Pons (tissue), 1 donor: ENCODE measurements around the gene HAPLN2.
A peak's percentile ranks its signal among the peaks of the same experiment; 100 is the strongest.
"Not testable (repeated sequence)": the region's sequence is repeated elsewhere in the genome, so short reads cannot be mapped to it uniquely, and the experiment has no call there.

Experiments
- DNase-seq: peaks from one replicate; pipeline ENCODE4 v3.0.0-alpha.2; 2016; ENCODE audit warnings: low spot score

HAPLN2 gene

DNA sequence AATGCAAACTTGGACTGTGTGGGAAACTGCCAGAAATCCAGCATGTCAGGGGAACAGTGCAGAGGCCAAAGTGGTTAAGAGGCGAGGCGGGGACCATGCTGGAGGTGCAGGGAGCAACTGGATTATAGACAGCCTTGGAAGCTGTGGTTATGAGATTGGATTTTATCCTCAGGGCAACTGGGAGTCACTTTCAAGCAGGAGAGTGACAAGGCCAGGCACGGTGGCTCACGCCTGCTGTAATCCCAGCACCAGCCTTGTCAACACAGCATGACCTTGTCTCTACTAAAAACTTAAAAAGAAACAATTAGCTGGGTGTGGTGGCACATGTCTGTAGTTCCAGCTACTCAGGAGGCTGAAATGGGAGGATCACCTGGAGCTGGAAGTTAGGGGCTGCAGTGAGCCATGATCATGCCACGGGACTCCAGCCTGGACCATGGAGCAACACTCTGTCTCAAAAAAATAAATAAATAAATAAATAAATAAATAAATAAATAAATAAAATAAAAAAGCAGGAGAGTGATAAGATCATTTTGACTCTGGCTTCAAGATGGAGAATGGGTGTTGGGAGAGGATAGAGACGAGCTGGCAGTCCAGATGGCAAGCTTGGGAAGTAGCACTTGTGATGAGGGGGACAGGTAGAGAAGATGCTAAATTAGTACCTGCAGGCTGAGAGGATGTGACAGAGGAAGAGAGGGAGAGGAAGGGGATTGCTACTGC lies 3.5 kb downstream of the HAPLN2 start:
- DNase-seq = no peak

DNA sequence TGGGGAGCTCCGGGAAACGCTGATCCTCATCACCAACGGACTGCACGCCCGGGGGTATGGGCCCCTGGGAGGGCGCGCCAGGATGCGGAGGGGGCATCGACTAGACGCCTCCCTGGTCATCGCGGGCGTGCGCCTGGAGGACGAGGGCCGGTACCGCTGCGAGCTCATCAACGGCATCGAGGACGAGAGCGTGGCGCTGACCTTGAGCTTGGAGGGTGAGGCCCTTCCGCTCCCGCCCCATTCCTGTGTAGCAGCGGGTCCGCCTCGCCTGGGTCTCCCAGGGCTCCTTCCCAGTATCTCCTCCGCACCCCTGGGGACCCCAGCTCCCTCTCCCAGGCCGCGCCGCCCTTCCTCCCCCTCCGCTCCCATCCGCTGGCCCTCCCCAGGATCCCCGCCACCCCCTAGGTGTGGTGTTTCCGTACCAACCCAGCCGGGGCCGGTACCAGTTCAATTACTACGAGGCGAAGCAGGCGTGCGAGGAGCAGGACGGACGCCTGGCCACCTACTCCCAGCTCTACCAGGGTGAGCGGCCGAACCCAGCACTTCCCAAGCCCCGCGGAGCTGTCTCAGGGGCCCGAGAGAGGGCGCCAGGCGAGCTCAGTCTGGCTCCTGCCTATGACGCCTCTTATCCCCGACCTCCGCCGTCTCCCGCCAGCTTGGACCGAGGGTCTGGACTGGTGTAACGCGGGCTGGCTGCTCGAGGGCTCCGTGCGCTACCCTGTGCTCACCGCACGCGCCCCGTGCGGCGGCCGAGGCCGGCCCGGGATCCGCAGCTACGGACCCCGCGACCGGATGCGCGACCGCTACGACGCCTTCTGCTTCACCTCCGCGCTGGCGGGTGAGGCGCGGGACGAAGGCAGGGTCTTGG lies 5.0 kb downstream of the HAPLN2 start:
- no peak for DNase-seq

GRCh38 chr1:156624814-156625435 lies 5.7 kb downstream of the HAPLN2 start:
- no peak for DNase-seq

GRCh38 chr1:156625436-156626078 lies 6.3 kb downstream of the HAPLN2 start:
- DNase-seq = peak; percentile 66

DNA sequence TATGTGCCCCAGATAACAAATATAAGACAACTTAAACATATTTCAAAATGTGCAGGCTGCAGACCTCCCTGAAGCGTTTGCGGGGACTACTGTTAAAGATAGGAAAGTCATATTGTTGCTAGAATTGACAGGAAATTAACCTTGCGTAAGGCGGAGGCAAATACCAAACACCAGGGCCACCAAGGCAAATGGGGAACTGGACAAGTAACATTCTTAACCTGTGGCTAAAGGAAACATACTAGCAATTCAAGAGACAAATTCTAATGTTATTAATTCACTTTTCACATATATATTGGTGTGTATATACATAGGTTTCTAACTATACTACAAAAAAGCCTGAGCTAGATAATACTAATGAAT lies 6.8 kb downstream of the HAPLN2 start:
- DNase-seq = no peak

DNA sequence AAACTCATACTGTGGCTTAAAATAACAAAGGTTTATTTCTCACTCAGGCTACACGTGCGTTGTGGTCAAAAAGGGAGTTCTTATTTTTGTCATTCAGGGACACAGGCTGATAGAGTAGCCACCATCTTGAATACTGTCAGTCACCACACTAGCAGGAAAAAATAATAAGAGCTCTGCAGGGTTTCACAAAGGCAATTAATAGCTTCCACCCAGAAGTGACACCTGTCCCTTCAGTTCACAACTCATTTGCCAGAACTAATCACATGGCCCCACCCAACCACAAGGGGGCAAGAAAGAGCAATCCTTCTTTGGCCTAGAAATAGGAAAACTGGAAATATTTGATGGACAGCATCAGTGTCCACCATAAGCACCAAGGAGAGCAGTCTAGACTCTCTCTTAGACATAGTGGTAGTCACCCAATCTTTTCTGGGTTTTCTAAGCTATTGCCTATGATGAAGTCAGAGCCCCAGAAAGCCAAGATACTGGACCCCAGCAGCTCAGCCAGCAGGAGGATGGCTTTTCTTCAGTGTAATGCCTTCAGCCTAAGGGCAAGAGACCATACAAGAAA lies 8.2 kb downstream of the HAPLN2 start:
- DNase-seq = peak; percentile 65

GRCh38 chr1:156629823-156630449 lies 10.7 kb downstream of the HAPLN2 start:
- DNase-seq = no peak

GRCh38 chr1:156631152-156631551 lies 11.9 kb downstream of the HAPLN2 start:
- not testable (repeated sequence) for DNase-seq

- no peak for DNase-seq
Observed at GRCh38 chr1:156632355-156632754, 13.1 kb downstream of the HAPLN2 start.

DNA sequence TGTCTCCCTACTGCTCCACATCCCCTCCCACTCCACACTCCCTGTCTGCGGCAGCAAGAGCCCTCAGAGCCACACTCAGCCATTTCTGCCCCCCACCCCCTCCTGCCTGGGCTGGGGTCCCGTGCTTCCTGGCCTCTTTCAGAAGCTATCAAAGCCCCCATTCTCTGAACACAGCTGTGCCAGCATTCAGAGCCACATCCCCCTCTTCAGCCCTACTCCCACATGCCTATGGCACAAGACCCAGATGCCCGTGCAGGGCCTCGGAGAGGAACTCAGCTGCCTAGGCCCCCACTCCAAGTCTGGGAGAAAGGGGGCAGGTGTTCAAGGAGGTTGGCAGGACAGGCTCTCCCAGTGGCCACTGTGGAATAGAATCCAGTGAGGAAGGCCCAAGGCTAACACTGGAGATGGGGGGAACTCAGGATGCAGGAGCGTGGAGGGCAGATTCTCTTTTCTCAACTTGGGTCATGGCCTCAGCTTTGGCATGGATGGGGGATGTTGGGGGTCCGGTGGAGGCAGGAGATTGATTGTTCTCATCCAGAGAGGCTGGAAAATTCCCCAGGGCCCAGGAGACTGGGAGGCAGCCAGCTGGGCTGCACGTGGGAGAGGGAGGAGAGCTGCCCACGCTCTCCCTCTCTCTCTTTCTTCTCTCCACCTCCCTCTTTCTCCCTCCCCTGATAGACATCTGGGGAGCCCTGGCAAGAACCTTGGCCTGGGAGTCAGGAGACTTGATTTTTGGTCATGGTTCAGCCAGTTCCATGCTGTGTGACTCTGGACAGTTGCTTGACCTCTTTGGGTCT lies 19.2 kb downstream of the HAPLN2 start:
- no peak for DNase-seq

DNA sequence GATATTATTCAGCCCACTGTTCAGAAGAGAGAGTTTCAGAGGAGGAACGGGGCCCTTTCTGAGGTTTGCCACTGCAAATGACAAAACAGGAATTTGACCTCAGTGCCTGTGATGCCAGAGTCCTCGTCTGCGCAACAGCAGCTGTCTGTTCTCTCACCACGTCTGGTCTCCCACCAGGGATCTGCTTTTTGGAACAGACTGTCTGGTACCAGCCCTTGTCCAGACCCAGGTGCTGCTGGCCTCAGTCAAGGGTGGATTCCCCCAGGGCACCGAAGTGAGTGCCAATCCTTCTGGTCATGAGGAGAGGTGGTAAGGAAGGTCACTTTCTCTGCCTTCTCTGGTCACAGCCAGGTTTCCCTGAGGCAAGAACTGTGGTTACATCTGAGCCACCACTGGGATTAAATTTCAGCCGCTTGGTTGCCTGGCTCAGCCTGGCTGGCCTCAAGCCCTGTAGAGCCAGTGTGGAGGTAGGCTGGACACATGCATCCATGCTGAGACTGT lies 20.4 kb downstream of the HAPLN2 start:
- no peak for DNase-seq

DNA sequence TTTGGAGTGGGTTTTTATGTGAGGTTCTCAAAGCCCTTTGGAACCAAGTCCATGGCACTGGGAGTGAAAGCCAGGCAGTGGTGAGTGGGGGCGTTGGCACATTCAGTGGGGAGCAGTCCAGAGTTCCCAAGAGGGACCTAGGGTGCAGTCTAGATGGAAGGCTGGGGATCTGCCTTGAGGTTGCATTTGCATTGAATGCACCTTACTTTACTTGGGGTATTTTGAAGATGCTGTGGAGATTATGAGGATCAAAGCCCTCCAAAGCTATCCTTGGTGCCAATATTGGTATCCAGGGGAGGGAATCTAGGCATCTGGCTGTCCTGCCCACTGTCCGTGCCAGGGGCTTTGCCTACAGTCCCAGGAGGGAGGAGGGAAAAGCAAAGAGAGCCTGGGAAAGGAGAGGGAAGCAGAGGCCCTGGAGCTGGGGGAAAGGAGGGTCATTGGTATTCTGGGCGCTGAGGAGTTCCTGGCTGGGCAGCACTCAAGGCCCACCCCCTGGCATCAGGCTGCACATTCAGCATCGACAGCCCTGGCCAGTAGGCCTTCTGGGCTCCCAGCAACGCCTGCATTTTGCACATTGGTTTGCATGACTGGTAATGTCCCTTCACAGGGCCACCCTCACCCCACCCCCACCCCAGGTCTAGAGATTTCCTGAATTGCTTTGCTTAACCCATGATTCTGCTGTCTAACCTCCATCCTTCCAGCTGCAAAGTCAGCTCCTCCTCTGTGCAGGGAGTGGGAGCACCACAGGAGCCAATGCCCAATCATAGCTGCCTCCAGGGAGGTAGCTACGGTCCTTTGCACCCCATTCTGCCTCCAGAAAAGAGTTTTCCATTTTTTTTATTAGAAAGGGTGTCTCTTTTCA lies 21.9 kb downstream of the HAPLN2 start:
- peak; percentile 65 for DNase-seq

- no peak for DNase-seq
Observed at GRCh38 chr1:156641761-156642264, 22.6 kb downstream of the HAPLN2 start, which contains the start of gene BCAN. Gene BCAN (plus strand): TSS chr1:156642117. CDS start chr1:156646055, 3,938 bp downstream.

- no peak for DNase-seq
Observed at GRCh38 chr1:156642265-156643048, 23.2 kb downstream of the HAPLN2 start.

DNA sequence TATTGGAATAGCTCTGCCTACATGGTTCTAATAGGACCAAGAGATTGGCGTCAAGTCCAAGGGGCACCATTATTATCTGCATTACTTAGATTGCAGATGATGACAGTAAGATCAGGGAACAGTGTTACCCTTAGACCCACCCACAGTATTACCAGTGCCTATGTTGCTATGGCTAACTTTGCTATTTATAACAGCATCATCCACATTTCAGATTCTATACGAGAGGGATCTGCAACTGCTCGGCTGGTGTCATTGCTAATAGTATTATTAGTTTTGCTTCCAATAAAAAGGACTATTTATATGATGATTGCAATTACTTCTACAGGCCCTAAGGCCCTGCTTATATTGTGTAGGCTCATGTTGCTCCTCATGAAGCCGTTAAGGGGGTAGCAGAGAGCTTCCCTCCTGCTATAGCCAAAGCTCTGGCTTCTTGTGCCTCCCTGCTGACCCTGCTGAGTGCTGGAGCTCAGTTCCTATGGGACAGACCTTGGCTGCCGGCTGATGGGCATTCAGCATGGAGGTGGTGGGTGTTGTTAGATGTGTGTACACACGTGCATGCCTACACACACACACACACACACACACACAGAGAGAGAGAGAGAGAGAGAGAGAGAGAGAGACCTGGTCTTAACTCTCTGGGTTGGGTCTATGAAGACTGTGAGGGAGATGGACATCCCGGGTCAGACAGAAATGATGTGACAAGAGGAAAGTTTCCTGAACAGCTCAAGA lies 24.0 kb downstream of the HAPLN2 start:
- DNase-seq = no peak

DNA sequence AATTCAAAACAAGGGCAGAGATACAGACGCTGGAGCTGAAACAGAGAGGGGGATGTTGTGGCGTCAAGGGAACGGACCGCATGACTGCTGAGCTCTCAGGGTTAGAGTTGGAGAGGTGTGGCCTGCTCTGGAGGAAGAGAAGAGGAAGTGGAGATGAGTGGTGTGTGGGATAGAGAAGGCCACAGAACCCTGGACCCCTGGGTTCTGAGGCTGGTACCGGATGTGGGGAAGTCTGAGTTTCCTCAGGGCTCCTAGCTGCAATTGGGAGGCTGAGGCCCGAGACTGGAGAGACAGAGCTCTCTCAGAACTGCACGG lies 24.5 kb downstream of the HAPLN2 start:
- DNase-seq = no peak

DNA sequence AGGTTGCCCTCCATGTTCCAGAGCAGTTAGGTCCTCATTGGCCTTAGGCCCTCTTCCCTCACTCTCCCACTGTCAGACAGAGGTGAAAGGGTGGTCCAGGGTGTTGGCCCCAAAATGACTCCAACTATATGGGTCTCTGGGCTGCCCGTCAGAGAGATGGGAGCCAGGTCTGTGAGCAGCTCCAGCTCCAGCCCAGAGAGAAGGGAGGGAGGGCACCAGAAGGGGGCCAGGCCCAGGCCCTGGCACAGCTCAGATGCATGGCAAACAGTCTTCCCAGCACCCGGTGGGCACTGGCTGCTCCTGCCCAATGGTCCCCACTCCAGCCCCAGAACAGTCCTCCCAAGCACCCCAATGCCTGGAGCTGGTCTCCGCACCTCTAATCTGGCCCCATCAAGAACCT lies 24.9 kb downstream of the HAPLN2 start:
- DNase-seq = no peak

- DNase-seq = no peak
Observed at GRCh38 chr1:156644640-156645039, 25.4 kb downstream of the HAPLN2 start.
